PC-3 (cell line): Measurements from ENCODE around the gene CEACAM21.

Source experiments
- EZH2 ChIP-seq: fragments of 300-600 bp; sonication (generic); IDR thresholded peaks from one replicate; pipeline ENCODE4 v1.6.1; 2017; ENCODE audit warnings: antibody characterized with exemption, mild to moderate bottlenecking, low read length; ENCODE audit not compliant: unreplicated experiment
- EZH2phosphoT487 ChIP-seq: fragments of 300-600 bp; sonication (generic); IDR thresholded peaks from 2 replicates; pipeline ENCODE4 v1.6.1; 2018; ENCODE audit warnings: mild to moderate bottlenecking, antibody characterized with exemption, low read length, borderline replicate concordance
- TF ChIP-seq, protein P1 (sequence below): fragments of 300-600 bp; sonication (generic); conservative IDR thresholded peaks from 2 replicates; pipeline ENCODE4 v1.5.1; 2017; ENCODE audit warnings: antibody characterized with exemption, low read depth, mild to moderate bottlenecking, low read length

DNA sequence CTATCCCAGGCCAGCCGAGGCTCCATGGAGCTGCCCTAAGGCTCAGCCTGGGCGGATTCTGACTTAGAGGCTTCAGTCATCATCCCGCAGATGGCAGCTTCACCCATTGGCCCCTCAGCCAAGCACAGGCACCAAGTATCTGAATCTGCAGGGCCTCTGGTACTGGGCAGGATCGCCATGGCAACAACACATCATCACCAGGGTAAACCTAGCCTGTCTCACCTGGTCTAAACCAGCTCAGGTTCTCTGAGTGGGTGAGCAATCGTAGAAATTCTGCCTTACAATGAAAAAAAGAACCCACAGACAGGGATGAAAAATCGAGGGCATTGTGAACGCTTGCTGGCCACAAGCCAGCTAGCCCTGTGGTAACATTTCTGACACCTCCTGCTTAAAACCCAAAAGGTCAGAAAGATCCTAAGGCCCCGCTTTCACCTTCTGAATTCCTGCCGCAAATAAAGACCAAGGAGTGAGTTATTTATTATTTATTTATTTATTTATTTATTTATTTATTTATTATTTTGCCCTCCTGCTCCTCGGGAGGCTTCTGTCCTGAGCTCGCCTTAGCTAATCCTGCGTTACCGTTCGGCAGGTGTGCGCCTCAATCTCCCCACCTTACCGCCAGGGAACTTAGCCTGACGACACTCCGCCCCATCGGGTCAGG, 12.0 kb upstream of the CEACAM21 start:
- TF ChIP-seq, protein P1, sequence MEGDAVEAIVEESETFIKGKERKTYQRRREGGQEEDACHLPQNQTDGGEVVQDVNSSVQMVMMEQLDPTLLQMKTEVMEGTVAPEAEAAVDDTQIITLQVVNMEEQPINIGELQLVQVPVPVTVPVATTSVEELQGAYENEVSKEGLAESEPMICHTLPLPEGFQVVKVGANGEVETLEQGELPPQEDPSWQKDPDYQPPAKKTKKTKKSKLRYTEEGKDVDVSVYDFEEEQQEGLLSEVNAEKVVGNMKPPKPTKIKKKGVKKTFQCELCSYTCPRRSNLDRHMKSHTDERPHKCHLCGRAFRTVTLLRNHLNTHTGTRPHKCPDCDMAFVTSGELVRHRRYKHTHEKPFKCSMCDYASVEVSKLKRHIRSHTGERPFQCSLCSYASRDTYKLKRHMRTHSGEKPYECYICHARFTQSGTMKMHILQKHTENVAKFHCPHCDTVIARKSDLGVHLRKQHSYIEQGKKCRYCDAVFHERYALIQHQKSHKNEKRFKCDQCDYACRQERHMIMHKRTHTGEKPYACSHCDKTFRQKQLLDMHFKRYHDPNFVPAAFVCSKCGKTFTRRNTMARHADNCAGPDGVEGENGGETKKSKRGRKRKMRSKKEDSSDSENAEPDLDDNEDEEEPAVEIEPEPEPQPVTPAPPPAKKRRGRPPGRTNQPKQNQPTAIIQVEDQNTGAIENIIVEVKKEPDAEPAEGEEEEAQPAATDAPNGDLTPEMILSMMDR = no peak
- TF ChIP-seq EZH2 = no peak
- TF ChIP-seq EZH2phosphoT487 = no peak
